HEK293 (cell line): ENCODE data around the gene GNMT.

Experiments
- INSM2 ChIP-seq: fragments of 450-650 bp; formaldehyde crosslinking; IDR thresholded peaks from 2 replicates; pipeline ENCODE4 v1.5.1; 2016; ENCODE audit warnings: missing biosample characterization, missing genetic modification characterization
- KLF9 ChIP-seq: fragments of 450-650 bp; formaldehyde crosslinking; IDR thresholded peaks from 2 replicates; pipeline ENCODE4 v1.5.1; 2016; ENCODE audit warnings: missing biosample characterization, missing genetic modification characterization, low read depth
- SP7 ChIP-seq: fragments of 450-650 bp; formaldehyde crosslinking; IDR thresholded peaks from 2 replicates; pipeline ENCODE4 v1.5.1; 2016; ENCODE audit warnings: missing biosample characterization, missing genetic modification characterization
- ZFP37 ChIP-seq: fragments of 450-650 bp; formaldehyde crosslinking; IDR thresholded peaks from 2 replicates; pipeline ENCODE4 v1.5.1; 2016; ENCODE audit warnings: missing biosample characterization, missing genetic modification characterization
- ZNF169 ChIP-seq: fragments of 450-650 bp; formaldehyde crosslinking; IDR thresholded peaks from 2 replicates; pipeline ENCODE4 v1.5.1; 2016; ENCODE audit warnings: missing biosample characterization, missing genetic modification characterization
- ZNF24 ChIP-seq: fragments of 450-650 bp; formaldehyde crosslinking; IDR thresholded peaks from 2 replicates; pipeline ENCODE4 v1.5.1; 2016; ENCODE audit warnings: missing biosample characterization, missing genetic modification characterization
- ZNF311 ChIP-seq: fragments of 450-650 bp; formaldehyde crosslinking; IDR thresholded peaks from 2 replicates; pipeline ENCODE4 v1.5.1; 2017; ENCODE audit warnings: missing biosample characterization, missing genetic modification characterization, borderline replicate concordance
- ZNF529 ChIP-seq: fragments of 450-650 bp; formaldehyde crosslinking; IDR thresholded peaks from 2 replicates; pipeline ENCODE4 v1.5.1; 2017; ENCODE audit warnings: missing genetic modification characterization, missing biosample characterization; ENCODE audit not compliant: insufficient replicate concordance
- ZNF623 ChIP-seq: fragments of 450-650 bp; formaldehyde crosslinking; IDR thresholded peaks from 2 replicates; pipeline ENCODE4 v1.5.1; 2016; ENCODE audit warnings: missing biosample characterization, missing genetic modification characterization
- ZNF747 ChIP-seq: fragments of 450-650 bp; formaldehyde crosslinking; IDR thresholded peaks from 2 replicates; pipeline ENCODE4 v1.5.1; 2016; ENCODE audit warnings: missing biosample characterization, missing genetic modification characterization
- ZNF776 ChIP-seq: fragments of 450-650 bp; formaldehyde crosslinking; IDR thresholded peaks from 2 replicates; pipeline ENCODE4 v1.5.0; 2017; ENCODE audit warnings: missing biosample characterization, missing genetic modification characterization, borderline replicate concordance
- ZXDB ChIP-seq: fragments of 450-650 bp; formaldehyde crosslinking; IDR thresholded peaks from 2 replicates; pipeline ENCODE4 v1.5.1; 2016; ENCODE audit warnings: missing biosample characterization, missing genetic modification characterization
- TF ChIP-seq, protein P1 (sequence below): fragments of 450-650 bp; formaldehyde crosslinking; IDR thresholded peaks from 2 replicates; pipeline ENCODE4 v1.5.1; 2016; ENCODE audit warnings: missing biosample characterization, missing genetic modification characterization
- TF ChIP-seq, protein P2 (sequence below): fragments of 450-650 bp; formaldehyde crosslinking; conservative IDR thresholded peaks from 2 replicates; pipeline ENCODE4 v1.5.1; 2016; ENCODE audit warnings: low read depth, missing biosample characterization, missing genetic modification characterization
- TF ChIP-seq, protein P3 (sequence below): fragments of 450-650 bp; formaldehyde crosslinking; IDR thresholded peaks from 2 replicates; pipeline ENCODE4 v1.5.1; 2016; ENCODE audit warnings: missing biosample characterization, missing genetic modification characterization, borderline replicate concordance
- TF ChIP-seq, protein P4 (sequence below): fragments of 450-650 bp; formaldehyde crosslinking; IDR thresholded peaks from 2 replicates; pipeline ENCODE4 v1.5.0; 2017; ENCODE audit warnings: missing biosample characterization, missing genetic modification characterization, borderline replicate concordance

Gene GNMT

DNA sequence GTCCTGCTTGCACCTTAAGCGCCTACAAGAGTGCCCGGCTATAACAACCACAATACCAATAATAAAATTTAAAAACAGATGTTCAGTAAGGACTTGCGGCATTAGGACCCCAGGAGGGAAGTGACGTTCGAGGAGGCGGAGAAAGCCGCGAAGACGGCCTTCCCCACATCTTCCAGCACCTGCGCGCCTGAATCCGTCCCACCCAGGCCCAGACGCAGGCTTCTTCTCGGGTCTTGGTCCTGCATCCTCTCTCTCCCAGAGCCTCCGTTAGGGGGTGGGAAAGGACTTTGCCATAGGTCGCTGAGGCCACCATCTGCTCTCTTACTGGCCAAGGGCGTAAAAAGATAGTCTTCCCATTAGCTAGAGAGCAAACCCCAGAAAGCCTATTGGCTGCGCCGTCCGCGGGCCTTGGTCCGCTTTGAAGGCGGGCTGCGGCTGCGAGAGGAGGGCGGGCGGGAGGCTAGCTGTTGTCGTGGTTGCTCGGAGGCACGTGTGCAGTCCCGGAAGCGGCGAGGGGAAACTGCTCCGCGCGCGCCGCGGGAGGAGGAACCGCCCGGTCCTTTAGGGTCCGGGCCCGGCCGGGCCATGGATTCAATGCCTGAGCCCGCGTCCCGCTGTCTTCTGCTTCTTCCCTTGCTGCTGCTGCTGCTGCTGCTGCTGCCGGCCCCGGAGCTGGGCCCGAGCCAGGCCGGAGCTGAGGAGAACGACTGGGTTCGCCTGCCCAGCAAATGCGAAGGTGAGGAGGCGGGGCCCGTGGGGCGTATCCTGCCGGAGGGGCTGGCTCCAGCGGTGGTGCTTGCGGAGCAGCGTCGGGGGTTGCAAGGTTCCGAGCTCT is 31.4 kb upstream of the GNMT start, which contains the start of gene CNPY3 (continued):
- peak; percentile 94 for TF ChIP-seq ZXDB (tag by site-specific recombination)
- TF ChIP-seq ZNF747 (tag by site-specific recombination), result no peak
- TF ChIP-seq ZNF169 (tag by site-specific recombination), result no peak
- TF ChIP-seq, protein P1, sequence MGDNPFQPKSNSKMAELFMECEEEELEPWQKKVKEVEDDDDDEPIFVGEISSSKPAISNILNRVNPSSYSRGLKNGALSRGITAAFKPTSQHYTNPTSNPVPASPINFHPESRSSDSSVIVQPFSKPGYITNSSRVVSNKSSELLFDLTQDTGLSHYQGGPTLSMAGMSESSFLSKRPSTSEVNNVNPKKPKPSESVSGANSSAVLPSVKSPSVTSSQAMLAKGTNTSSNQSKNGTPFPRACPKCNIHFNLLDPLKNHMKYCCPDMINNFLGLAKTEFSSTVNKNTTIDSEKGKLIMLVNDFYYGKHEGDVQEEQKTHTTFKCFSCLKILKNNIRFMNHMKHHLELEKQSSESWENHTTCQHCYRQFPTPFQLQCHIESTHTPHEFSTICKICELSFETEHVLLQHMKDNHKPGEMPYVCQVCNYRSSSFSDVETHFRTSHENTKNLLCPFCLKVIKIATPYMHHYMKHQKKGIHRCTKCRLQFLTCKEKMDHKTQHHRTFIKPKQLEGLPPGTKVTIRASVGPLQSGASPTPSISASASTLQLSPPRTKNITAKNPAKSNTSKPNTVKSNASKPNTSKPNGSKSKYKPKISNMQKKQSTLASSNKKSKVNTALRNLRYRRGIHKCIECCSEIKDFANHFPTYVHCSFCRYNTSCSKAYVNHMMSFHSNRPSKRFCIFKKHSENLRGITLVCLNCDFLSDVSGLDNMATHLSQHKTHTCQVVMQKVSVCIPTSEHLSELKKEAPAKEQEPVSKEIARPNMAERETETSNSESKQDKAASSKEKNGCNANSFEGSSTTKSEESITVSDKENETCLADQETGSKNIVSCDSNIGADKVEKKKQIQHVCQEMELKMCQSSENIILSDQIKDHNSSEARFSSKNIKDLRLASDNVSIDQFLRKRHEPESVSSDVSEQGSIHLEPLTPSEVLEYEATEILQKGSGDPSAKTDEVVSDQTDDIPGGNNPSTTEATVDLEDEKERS, result no peak; the same call in 1 of the 2 replicates
- peak; percentile 84 for TF ChIP-seq ZNF24 (tag by site-specific recombination)
- TF ChIP-seq, protein P2, sequence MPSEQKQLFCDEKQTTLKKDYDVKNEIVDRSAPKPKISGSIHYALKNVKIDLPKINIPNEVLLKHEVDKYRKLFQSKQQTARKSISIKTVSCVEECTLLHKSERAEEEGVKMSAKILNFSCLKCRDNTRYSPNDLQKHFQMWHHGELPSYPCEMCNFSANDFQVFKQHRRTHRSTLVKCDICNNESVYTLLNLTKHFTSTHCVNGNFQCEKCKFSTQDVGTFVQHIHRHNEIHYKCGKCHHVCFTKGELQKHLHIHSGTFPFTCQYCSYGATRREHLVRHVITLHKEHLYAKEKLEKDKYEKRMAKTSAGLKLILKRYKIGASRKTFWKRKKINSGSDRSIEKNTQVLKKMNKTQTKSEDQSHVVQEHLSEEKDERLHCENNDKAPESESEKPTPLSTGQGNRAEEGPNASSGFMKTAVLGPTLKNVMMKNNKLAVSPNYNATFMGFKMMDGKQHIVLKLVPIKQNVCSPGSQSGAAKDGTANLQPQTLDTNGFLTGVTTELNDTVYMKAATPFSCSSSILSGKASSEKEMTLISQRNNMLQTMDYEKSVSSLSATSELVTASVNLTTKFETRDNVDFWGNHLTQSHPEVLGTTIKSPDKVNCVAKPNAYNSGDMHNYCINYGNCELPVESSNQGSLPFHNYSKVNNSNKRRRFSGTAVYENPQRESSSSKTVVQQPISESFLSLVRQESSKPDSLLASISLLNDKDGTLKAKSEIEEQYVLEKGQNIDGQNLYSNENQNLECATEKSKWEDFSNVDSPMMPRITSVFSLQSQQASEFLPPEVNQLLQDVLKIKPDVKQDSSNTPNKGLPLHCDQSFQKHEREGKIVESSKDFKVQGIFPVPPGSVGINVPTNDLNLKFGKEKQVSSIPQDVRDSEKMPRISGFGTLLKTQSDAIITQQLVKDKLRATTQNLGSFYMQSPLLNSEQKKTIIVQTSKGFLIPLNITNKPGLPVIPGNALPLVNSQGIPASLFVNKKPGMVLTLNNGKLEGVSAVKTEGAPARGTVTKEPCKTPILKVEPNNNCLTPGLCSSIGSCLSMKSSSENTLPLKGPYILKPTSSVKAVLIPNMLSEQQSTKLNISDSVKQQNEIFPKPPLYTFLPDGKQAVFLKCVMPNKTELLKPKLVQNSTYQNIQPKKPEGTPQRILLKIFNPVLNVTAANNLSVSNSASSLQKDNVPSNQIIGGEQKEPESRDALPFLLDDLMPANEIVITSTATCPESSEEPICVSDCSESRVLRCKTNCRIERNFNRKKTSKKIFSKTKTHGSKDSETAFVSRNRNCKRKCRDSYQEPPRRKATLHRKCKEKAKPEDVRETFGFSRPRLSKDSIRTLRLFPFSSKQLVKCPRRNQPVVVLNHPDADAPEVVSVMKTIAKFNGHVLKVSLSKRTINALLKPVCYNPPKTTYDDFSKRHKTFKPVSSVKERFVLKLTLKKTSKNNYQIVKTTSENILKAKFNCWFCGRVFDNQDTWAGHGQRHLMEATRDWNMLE (tag by site-specific recombination), result peak; percentile 49
- TF ChIP-seq ZNF529 (tag by site-specific recombination), result no peak
- TF ChIP-seq ZNF623, result no peak
- TF ChIP-seq ZNF311 (tag by site-specific recombination), result no peak
- TF ChIP-seq ZNF776 (tag by site-specific recombination), result no peak
- TF ChIP-seq SP7, result peak; percentile 92
- TF ChIP-seq, protein P3, sequence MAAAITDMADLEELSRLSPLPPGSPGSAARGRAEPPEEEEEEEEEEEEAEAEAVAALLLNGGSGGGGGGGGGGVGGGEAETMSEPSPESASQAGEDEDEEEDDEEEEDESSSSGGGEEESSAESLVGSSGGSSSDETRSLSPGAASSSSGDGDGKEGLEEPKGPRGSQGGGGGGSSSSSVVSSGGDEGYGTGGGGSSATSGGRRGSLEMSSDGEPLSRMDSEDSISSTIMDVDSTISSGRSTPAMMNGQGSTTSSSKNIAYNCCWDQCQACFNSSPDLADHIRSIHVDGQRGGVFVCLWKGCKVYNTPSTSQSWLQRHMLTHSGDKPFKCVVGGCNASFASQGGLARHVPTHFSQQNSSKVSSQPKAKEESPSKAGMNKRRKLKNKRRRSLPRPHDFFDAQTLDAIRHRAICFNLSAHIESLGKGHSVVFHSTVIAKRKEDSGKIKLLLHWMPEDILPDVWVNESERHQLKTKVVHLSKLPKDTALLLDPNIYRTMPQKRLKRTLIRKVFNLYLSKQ, result no peak
- TF ChIP-seq, protein P4, sequence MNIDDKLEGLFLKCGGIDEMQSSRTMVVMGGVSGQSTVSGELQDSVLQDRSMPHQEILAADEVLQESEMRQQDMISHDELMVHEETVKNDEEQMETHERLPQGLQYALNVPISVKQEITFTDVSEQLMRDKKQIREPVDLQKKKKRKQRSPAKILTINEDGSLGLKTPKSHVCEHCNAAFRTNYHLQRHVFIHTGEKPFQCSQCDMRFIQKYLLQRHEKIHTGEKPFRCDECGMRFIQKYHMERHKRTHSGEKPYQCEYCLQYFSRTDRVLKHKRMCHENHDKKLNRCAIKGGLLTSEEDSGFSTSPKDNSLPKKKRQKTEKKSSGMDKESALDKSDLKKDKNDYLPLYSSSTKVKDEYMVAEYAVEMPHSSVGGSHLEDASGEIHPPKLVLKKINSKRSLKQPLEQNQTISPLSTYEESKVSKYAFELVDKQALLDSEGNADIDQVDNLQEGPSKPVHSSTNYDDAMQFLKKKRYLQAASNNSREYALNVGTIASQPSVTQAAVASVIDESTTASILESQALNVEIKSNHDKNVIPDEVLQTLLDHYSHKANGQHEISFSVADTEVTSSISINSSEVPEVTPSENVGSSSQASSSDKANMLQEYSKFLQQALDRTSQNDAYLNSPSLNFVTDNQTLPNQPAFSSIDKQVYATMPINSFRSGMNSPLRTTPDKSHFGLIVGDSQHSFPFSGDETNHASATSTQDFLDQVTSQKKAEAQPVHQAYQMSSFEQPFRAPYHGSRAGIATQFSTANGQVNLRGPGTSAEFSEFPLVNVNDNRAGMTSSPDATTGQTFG, result no peak
- TF ChIP-seq INSM2 (tag by site-specific recombination), result peak; percentile 61; the same call in 1 of the 2 replicates
- TF ChIP-seq KLF9, result peak; percentile 98
- TF ChIP-seq ZFP37 (tag by site-specific recombination), result 0 out of 2 replicates have a peak, but pooled peaks have one; percentile 70
